GM21381 (cell line): ENCODE results near the gene OR2A42.
"Not testable (repeated sequence)": the region's sequence is repeated elsewhere in the genome, so short reads cannot be mapped to it uniquely, and the experiment has no call there.

ENCODE experiments used
- ATAC-seq: cut with Tn5 transposase; IDR thresholded peaks from one replicate; pipeline ENCODE4 v1.9.1; 2021; ENCODE audit warnings: mild to moderate bottlenecking, moderate library complexity; ENCODE audit not compliant: unreplicated experiment

Gene OR2A42

GRCh38 chr7:144239365-144239764 lies at the start of gene OR2A42:
OR2A42 (minus strand) TSS chr7:144239605; CDS start chr7:144232843, 6,762 bp downstream.
- ATAC-seq = not testable (repeated sequence)

DNA sequence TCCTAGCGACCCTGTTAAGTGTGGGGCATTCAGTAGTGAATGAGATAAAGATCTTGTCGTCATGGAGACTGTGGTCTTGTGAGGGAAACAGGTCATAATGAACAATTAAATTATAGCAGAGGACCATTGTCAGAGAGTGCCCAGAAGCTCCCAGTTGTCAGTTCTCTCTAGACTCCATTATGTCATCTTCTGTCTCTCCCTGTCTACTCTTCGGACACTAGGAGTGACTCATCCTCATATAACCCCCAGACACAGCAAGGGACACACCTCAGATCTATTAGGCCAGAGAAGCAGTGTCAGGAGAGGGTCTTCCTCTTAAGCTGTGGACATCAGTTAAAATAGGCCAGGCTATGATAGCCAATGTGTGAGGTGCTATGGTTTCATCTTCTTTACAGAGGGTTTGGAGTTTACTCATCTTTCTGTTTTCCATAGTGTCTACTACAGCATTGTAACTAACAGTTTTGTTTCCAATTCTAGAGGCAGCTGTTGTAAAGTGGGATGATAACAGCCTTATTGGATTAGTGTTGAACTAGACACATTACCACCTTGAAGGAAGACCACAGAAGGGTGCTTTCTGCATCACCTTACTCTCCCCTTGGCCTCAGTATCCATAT lies 47.9 kb upstream of the OR2A42 start:
- not testable (repeated sequence) for ATAC-seq

GRCh38 chr7:144283716-144284115 lies 44.3 kb upstream of the OR2A42 start:
- not testable (repeated sequence) for ATAC-seq

DNA sequence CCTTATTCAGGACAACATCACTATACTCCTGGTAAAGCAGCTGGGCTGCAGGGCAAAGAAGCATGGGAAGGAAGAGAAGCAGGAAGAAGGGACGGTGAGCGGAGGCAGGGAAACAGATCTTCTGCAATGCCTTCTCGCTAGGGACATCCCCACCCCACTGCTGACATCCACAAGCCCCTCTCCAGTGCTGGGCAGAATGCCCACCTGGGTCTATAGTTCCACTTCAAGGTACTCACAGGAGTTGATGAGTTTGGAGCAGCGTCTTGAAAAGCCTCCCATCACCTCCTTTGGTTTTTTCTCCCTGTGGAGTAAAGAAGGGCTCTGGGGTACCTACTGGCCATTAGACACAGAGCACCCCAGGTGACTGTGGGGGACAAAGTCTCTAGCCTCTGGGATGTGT lies 43.1 kb upstream of the OR2A42 start:
- ATAC-seq = not testable (repeated sequence)

- not testable (repeated sequence) for ATAC-seq
Measured at GRCh38 chr7:144281981-144282380, 42.6 kb upstream of the OR2A42 start.

GRCh38 chr7:144280010-144280409 lies 40.6 kb upstream of the OR2A42 start:
- ATAC-seq = not testable (repeated sequence)

GRCh38 chr7:144275281-144275680 lies 35.9 kb upstream of the OR2A42 start:
- ATAC-seq = not testable (repeated sequence)

DNA sequence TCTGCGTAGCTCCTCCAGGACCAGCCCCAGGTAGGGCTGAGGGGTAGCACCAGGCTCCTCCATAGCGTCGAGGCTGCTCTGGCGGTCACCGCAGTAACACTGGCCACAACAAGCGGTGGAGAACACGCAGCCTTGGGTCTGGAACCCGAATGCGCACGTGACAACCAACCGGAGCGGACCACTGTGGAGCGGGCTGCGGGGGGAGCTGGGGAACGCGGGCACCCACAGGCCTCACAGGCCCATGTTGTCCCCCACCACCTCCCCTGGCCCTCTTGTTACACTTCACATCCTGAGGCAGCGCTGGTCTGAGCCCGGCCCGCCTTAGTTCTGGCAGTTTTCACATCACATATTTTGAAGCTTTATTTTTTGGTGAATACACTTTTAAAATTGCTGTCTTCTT lies 29.8 kb upstream of the OR2A42 start, which contains the start of gene CTAGE8:
Gene CTAGE8 (minus strand): TSS at position 101 of the 400 bp plus-strand sequence. CDS start 38 bp downstream, at position 63.
- ATAC-seq = not testable (repeated sequence)

DNA sequence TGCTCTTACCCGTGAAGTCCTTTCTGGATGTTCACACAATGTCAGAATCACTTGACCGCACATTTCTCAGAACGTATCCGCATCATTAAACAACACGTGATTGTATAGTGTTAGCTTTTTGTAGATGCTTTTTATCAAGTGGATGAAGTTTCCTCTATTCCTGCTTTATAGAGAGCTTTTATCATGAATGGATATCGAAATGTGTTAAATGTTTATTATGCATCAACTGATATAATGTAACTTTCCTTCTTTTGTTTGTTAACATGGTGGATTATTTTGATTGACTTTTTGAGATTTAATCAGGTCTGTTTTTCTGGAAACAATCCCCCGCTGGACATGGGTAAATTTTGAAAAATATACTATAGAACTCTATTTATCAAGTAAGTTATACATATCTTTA lies 25.3 kb upstream of the OR2A42 start, which contains the start of gene OR2A7:
Gene OR2A7 (minus strand): TSS at position 101 of the 400 bp plus-strand sequence. CDS start 5,164 bp downstream, outside the sequence.
- not testable (repeated sequence) for ATAC-seq

- not testable (repeated sequence) for ATAC-seq
Measured at GRCh38 chr7:144262128-144262527, 22.7 kb upstream of the OR2A42 start.

GRCh38 chr7:144259067-144259466 lies 19.7 kb upstream of the OR2A42 start:
- not testable (repeated sequence) for ATAC-seq

DNA sequence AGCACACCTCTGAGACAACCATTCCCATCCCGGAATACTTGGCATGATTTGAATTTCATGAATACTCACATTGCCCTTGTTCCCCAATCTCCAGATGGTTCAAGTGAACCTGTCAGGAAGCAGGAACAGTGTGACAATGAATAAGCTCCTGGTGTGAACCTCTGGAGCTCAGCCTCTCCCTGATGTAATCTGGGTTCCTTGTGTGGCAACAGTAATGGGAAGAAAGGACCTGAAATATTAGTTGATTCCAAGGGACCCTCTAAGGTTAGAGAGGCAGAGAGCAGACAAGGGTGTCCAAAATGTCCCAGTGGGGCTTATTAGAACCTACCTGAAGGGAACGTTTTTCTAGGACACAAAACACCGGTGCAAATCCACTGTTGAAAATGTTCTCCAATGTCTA lies 16.7 kb upstream of the OR2A42 start:
- no peak for ATAC-seq

- no peak for ATAC-seq
Measured at GRCh38 chr7:144255471-144255897, 16.1 kb upstream of the OR2A42 start.

DNA sequence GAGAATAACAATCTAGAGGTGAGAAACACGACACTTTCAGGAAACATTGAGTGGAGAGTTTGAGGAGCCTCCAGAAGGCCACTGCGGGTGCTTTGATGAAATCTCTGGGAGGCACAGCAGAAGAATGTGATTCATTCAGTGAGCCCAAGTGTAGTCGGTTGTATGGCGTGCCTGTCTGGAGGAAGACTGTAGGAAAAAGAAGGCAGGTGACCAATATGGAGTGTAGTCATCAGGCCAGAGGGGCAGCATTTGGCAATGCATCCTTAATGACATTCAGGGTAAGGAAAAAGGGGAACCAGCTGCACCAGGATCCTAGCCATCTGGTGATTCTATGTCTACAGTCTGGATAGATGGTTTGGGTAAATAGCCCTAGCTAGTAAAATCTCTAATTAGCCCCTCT lies 12.9 kb upstream of the OR2A42 start:
- not testable (repeated sequence) for ATAC-seq

- not testable (repeated sequence) for ATAC-seq
Measured at GRCh38 chr7:144247674-144248330, 8.4 kb upstream of the OR2A42 start.

DNA sequence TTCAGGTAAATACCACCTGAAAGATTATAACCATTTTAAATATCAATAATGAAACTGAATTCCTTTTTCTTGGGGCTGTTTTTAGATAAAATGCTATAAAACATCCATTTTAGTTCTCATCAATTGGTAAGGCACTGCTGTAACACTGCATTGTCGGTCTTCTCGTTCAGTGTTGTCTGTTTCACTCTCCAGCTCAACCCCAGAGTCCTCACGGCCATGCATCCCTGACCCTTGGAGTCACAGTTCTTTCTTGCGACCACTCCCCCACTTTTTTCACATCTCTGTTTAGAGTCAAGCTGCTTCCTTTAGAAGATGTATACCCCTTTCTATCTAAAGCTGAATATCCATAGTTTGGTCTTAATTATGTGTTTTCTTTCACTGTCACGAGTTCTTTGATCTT lies 7.6 kb upstream of the OR2A42 start:
- ATAC-seq = not testable (repeated sequence)

DNA sequence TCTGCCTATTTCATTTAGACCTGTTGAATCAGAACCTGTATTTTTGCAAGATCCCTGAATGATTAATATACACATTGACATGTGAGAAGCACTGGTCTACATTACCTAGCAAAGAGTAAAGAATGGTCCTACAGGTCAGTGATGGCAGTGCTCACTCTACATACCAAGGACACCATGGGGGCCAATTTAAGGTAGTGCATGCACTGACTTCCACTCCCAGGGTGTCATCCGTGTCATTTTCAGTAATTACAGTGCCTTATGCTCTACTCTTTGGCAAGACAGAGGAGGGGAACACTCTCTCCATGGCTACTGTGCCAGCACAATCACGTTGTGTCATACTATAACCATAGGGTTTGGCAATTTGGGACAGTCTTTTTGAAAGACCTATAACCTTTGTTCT lies 6.0 kb upstream of the OR2A42 start:
- ATAC-seq = not testable (repeated sequence)

DNA sequence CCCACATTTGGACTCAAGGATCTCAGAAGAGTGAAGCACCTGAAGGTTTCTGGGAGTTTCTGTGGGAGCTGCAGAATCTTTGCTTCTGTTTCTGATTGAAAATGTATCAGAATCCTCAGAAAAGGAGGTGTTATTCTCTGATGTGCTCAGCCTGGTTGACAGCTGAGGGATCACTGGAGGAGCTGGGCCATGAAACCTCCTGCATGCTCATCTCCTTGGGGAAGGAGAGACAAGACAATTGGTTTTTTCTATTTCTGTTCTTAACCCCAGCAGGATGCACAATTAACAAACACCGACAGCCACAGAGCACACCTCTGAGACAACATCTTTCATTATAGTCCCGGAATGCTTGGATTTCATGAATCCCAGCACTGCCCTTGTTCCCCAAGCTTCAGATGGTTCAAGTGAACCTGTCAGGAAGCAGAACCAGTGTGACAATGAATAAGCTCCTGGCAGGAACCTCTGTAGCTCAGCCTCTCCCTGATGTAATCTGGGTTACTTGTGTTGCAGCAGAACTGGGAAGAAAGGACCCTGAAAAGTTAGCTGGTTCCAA lies 799 bp downstream of the OR2A42 start:
- ATAC-seq = not testable (repeated sequence)

DNA sequence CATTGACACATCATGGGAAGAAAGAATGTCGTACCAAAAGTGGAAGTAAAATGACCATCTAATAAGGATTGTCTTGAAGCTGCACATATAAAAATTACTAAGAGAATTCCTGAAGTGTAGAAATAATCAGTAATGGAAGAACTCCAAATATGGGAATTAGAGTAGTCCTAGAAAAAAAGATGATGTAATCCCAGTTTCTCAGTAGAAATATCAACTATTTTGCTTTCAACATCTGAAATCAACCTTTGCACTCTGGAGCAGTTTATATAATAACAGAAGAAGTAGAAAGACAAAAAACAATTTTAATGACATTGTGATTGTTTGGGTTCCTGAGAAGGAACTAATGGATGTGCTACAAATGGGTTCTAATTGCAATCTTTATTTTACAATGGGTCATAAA lies 6.4 kb downstream of the OR2A42 start:
- ATAC-seq = not testable (repeated sequence)

DNA sequence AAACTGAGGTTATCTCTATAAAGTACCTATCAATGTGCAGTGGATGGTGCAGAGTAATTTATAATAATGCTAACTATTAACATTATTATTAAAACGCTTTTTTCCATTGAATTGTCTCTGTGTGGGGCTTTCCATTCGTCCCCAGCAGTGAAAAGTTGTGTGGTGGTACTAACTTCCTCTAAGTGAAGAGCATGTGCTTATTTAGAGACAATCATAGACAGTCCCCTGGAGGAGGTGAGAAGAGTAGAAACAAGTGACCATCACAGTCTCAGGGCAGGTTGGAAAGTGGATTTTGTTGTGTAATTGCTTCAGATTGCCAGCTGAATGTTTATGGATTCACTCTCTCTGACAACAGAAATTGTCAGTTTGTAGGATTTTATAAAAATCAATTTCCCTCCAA lies 8.4 kb downstream of the OR2A42 start:
- not testable (repeated sequence) for ATAC-seq

DNA sequence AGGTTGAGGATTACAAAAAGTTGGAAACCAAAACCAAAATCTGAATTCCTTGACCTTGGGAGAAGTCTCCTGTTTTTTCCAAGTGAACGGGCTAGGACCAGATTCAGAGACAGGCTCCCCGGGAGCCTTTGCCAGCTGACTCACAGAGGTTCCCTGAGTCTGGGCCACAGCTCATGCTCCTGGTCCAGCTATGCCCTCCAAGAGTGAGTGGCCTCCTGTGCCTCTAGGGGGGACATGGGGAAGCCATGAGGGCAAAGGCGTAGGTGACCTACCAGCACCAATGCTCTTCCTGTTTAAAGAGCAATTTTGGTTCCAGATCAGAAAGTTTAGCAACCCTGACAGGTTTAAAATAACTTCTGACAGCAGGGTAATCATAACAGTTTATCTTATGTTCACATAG lies 10.6 kb downstream of the OR2A42 start:
- ATAC-seq = not testable (repeated sequence)

- ATAC-seq = not testable (repeated sequence)
Measured at GRCh38 chr7:144226866-144227265, 12.5 kb downstream of the OR2A42 start.
